ENCODE measurements around the gene NT5C.

The NT5C gene

DNA sequence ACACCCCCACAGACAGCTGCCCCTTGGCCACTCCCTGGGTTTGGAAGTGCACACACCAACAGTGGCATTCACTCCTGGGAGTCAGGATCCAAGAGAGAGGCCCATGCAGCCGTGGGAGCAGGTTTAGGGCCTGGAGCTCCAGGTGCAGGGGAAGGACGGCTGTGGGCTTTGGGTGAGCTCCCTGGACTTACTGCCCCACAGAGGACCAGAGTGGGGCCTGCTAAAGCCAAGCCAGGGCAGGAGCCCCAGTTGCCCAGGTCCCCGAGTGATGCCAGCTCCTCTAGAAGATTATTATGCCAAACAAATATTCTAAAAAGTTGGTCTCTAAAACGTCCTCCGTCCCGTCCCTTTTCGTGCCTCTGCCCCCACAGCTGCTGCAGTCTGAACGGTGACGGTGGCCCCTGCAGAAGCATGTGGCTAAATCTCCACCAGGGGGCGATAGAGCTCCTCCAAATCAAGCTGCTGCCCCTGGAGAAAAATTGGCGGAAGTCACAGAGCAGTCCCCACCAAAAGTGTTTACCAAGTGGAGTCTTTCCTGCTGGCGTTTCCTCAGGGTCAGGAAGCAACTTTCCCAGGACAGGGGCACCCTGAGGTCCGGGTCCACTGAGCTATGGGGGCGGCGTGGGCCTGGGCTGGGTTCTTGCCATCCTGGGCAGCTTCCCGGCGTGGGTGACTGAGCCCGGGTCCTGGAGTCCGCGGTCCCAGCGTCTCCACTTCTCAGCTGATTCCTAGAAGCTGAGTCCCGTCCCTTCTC is 17.6 kb downstream of the NT5C start:
- peak; percentile 85 for DNase-seq (ENCODE audit: low read depth, low spot score)
- Histone ChIP-seq H3K9ac (ENCODE audit: insufficient read length, low read depth) (peak overlapping the region; percentile 56), H3K9me3 (ENCODE audit: insufficient read depth, low read length) (no peaks in the 10 kb centered on the region), H3K27me3 (ENCODE audit: insufficient read depth, insufficient read length) (no peaks in the 10 kb centered on the region), H3K4me1 (ENCODE audit: insufficient read depth, insufficient read length) (peaks cover 5% of the 10 kb centered on the region), H3K4me3 (ENCODE audit: insufficient read length, low read depth) (no peak overlapping the region), H3K36me3 (ENCODE audit: insufficient read depth, insufficient read length, low read length) (peaks cover 15% of the 10 kb centered on the region)
- TF ChIP-seq SUZ12 (IDR thresholded peaks at IDR 0.05; ENCODE audit: extremely low read depth, insufficient read depth, insufficient read length) (no peak), ZNF274 (IDR thresholded peaks at IDR 0.05; ENCODE audit: low read depth, low read length) (no peak), YY1 (IDR thresholded peaks at IDR 0.05; ENCODE audit: insufficient read depth, insufficient read length) (no peak)

DNA sequence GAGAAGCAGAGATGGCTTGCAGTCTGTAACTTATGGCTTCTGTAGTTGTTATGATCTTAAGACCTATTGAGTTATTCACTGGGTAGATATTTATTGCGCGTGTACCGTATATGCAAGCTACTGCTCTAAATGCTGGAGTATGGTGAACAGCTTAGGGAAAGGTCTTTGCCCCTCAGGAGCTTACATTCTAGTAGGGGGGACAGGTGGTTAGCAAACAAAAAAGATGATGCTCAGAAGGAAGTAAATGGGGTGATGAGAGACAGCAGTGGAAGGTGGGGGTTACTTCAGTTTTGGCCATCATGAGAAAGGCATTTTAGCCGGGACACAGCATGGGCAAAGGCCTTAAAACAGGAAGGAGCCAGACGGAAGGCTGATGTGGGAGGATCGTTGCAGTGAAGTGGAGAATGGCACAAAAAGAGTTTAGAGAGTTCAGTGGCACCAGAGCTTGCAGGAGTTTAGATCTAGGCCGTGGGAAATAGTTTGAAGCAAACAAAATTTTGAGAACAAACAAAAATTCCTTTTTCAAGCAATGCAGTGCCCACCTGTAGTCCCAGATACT is 19.7 kb downstream of the NT5C start:
- no peak overlapping the region for H3K4me3 ChIP-seq (ENCODE audit: insufficient read length, low read depth)
- TF ChIP-seq SUZ12 (IDR thresholded peaks at IDR 0.05; ENCODE audit: extremely low read depth, insufficient read depth, insufficient read length) (no peak), ZNF274 (IDR thresholded peaks at IDR 0.05; ENCODE audit: low read depth, low read length) (no peak), YY1 (IDR thresholded peaks at IDR 0.05; ENCODE audit: insufficient read depth, insufficient read length) (no peak)
- H3K9me3 ChIP-seq (ENCODE audit: insufficient read depth, low read length), result no peaks in the 10 kb centered on the region
- peaks cover 7% of the 10 kb centered on the region for H3K4me1 ChIP-seq (ENCODE audit: insufficient read depth, insufficient read length)
- no peak for DNase-seq (ENCODE audit: low read depth, low spot score)
- H3K9ac ChIP-seq (ENCODE audit: insufficient read length, low read depth), result peak overlapping the region; percentile 3
- H3K27me3 ChIP-seq (ENCODE audit: insufficient read depth, insufficient read length), result no peaks in the 10 kb centered on the region
- peaks cover 17% of the 10 kb centered on the region for H3K36me3 ChIP-seq (ENCODE audit: insufficient read depth, insufficient read length, low read length)

DNA sequence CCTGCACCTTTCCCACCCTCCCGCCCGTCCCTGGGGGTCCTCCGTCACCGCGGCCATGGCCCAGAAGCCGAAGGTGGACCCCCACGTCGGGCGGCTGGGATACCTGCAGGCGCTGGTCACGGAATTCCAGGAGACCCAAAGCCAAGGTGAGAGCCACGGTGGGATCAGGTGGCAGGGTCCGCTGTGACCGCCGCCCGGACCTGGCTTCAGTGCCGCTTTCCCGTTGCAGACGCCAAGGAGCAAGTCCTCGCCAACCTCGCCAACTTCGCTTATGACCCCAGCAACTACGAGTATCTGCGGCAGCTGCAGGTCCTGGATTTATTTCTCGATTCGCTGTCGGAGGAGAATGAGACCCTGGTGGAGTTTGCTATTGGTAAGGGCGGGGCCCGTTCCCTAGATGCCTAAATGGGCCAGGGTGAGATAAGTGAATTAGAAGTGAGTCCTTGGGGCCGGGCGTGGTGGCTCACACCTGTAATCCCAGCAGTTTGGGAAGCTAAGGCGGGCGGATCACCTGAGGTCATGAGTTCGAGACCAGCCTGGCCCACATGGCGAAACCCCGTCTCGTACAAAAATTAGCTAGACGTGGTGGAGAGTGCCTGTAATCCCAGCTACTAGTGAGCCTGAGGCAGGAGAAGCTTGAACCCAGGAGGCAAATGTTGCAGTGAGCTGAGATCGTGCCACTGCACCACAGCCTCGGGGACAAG is 21.2 kb downstream of the NT5C start:
- H3K27me3 ChIP-seq (ENCODE audit: insufficient read depth, insufficient read length), result no peaks in the 10 kb centered on the region
- peak overlapping the region; percentile 89 for H3K9ac ChIP-seq (ENCODE audit: insufficient read length, low read depth)
- peak overlapping the region; percentile 83 for H3K4me3 ChIP-seq (ENCODE audit: insufficient read length, low read depth)
- no peak for TF ChIP-seq ZNF274 (IDR thresholded peaks at IDR 0.05; ENCODE audit: low read depth, low read length)
- no peak for TF ChIP-seq YY1 (IDR thresholded peaks at IDR 0.05; ENCODE audit: insufficient read depth, insufficient read length)
- TF ChIP-seq SUZ12 (IDR thresholded peaks at IDR 0.05; ENCODE audit: extremely low read depth, insufficient read depth, insufficient read length), result no peak
- DNase-seq (ENCODE audit: low read depth, low spot score), result no peak
- H3K9me3 ChIP-seq (ENCODE audit: insufficient read depth, low read length), result no peaks in the 10 kb centered on the region
- peaks cover 7% of the 10 kb centered on the region for H3K4me1 ChIP-seq (ENCODE audit: insufficient read depth, insufficient read length)
- H3K36me3 ChIP-seq (ENCODE audit: insufficient read depth, insufficient read length, low read length), result peaks cover 16% of the 10 kb centered on the region

DNA sequence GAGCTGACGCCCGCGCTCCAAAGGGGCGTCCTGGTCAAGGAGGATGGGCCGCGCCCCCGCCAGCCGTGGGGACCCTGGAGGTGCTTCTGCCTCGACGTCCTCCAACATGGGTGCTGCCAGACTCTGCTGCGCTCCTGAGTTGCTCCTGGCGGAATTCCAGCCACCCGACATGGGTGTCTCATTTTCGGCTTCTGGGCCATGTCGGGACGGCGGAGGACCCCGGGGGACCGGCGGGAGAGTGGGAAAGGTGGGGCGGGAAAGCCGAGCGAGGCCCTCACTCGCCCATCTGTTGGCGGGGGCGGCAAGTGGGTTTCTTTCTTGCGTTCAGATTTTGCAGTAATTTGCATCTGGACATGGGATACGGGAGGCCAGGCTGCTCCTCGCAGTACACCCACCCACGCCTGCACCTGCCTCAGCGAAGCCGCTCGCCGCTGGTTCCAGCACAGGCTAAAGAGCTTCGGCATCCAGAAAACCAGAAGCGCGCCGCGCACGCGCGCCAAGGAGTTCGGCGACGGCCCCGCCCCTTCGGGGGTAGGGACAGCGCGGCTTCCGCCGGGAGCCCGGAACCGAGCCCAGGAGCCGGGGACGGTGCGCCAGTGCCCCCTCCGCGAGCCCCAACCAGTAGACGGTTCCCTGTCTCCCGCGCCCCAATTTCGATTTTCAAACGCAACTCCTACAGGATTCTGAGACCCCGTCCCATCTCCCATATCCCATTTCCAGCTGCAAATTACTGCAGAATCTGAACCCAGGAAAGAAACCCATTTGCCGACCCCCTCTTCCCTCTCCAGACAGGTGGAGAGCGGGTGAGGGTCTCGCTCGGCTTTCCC is 21.9 kb downstream of the NT5C start, which contains the start of gene ARMC7:
ARMC7 (plus strand) TSS at position 563 of the 827 bp plus-strand sequence. CDS start 320 bp downstream, outside the sequence.
- Histone ChIP-seq H3K9ac (ENCODE audit: insufficient read length, low read depth) (peak within 1 kb of the TSS; percentile 89), H3K9me3 (ENCODE audit: insufficient read depth, low read length) (no peaks in the 10 kb centered on the region), H3K4me1 (ENCODE audit: insufficient read depth, insufficient read length) (peaks cover 7% of the 10 kb centered on the region), H3K36me3 (ENCODE audit: insufficient read depth, insufficient read length, low read length) (peaks cover 24% of the 10 kb centered on the region), H3K4me3 (ENCODE audit: insufficient read length, low read depth) (peak within 1 kb of the TSS; percentile 83), H3K27me3 (ENCODE audit: insufficient read depth, insufficient read length) (no peaks in the 10 kb centered on the region)
- peak; percentile 72 for DNase-seq (ENCODE audit: low read depth, low spot score)
- TF ChIP-seq ZNF274 (IDR thresholded peaks at IDR 0.05; ENCODE audit: low read depth, low read length) (no peak), YY1 (IDR thresholded peaks at IDR 0.05; ENCODE audit: insufficient read depth, insufficient read length) (no peak)

DNA sequence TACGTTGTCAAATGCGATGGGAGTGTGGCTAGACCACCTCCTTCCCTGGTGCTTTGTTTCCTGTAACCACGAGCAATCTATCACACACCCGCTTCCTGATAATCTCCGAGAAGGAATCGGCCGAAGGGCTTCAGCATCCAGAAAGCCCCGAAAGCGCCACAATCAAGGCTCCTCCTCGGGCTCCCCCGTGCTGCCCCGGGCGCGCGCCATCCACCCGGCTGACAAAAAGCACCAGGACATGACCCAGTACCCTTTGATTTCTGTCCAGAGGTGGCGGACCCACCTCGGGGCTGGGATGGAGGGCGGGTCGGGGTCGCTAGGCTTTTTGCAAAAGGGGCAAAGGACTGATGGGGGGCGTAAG is 22.5 kb downstream of the NT5C start:
- no peak for TF ChIP-seq ZNF274 (IDR thresholded peaks at IDR 0.05; ENCODE audit: low read depth, low read length)
- no peak for TF ChIP-seq YY1 (IDR thresholded peaks at IDR 0.05; ENCODE audit: insufficient read depth, insufficient read length)
- TF ChIP-seq SUZ12 (IDR thresholded peaks at IDR 0.05; ENCODE audit: extremely low read depth, insufficient read depth, insufficient read length), result no peak
- Histone ChIP-seq H3K4me3 (ENCODE audit: insufficient read length, low read depth) (peak overlapping the region; percentile 83), H3K36me3 (ENCODE audit: insufficient read depth, insufficient read length, low read length) (peaks cover 29% of the 10 kb centered on the region), H3K9me3 (ENCODE audit: insufficient read depth, low read length) (no peaks in the 10 kb centered on the region), H3K27me3 (ENCODE audit: insufficient read depth, insufficient read length) (no peaks in the 10 kb centered on the region), H3K9ac (ENCODE audit: insufficient read length, low read depth) (peak overlapping the region; percentile 79), H3K4me1 (ENCODE audit: insufficient read depth, insufficient read length) (peaks cover 5% of the 10 kb centered on the region)
- DNase-seq (ENCODE audit: low read depth, low spot score), result no peak

DNA sequence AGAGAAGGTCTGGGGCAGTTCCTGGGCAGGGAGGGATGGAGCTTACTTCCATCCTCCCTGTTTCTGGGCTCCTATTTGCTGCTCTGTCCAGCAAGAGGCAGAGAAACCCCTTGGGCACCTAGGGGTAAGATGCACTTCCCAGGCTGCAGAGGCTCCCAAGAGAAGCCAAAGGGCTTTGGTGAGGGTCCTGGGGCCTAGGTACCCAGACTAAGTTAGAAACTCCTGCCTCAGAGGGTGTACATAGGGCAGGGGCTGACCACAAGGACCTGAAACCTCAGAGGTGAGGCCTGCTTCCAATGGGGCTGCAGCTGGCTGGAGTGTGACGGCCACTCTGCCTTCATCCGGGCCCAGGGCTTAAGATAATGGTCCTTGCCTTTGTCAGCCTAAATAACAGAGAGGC is 23.3 kb downstream of the NT5C start:
- peaks cover 5% of the 10 kb centered on the region for H3K4me1 ChIP-seq (ENCODE audit: insufficient read depth, insufficient read length)
- no peak for TF ChIP-seq YY1 (IDR thresholded peaks at IDR 0.05; ENCODE audit: insufficient read depth, insufficient read length)
- no peak for TF ChIP-seq ZNF274 (IDR thresholded peaks at IDR 0.05; ENCODE audit: low read depth, low read length)
- TF ChIP-seq SUZ12 (IDR thresholded peaks at IDR 0.05; ENCODE audit: extremely low read depth, insufficient read depth, insufficient read length), result no peak
- no peaks in the 10 kb centered on the region for H3K9me3 ChIP-seq (ENCODE audit: insufficient read depth, low read length)
- H3K9ac ChIP-seq (ENCODE audit: insufficient read length, low read depth), result no peak overlapping the region
- H3K36me3 ChIP-seq (ENCODE audit: insufficient read depth, insufficient read length, low read length), result peaks cover 36% of the 10 kb centered on the region
- DNase-seq (ENCODE audit: low read depth, low spot score), result no peak
- no peaks in the 10 kb centered on the region for H3K27me3 ChIP-seq (ENCODE audit: insufficient read depth, insufficient read length)
- H3K4me3 ChIP-seq (ENCODE audit: insufficient read length, low read depth), result no peak overlapping the region

Measured in NT2/D1 (cell line).